ENCODE data around the gene GANAB.
"Not testable (repeated sequence)": the region's sequence is repeated elsewhere in the genome, so short reads cannot be mapped to it uniquely, and the experiment has no call there.

Gene GANAB

DNA sequence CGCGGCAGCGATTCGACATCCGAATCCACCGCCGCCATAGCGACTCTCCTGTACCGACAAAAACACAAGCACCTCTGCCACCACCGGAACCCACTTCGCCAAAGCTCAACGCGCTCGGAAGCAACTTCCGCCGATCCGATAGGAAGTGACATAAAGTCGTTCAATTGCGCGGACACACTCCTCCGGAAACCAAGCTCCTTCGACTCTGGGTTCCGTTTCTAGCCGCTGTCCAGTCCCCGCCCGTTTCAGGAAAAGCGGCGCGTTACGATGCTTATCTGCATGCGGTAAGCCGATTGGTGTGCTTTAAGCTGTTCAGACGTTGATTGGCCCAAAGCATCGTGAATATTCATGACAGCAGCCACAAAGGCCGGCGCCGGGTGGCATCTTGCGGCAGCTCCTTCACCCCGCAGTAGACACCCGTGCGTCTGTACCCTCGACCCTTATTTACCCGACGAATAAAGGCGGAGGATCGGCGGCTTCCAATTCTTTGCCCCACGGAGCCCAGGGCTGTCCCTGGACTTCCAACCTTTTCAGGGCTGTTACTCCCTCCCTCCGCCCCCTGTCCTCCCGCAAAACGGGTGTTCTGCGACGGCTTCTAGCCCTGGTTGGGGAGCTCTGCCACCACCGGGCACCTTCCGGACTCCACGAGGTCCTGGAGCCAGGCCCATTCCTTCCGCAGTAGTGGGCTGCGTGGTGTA, 54.8 kb downstream of the GANAB start, which contains the start of gene TUT1:
TSS of gene TUT1 (minus strand) at position 76 of the 698 bp plus-strand sequence. CDS start at position 38, 38 bp downstream.
- Mint-ChIP-seq H3K4me1 (peaks cover 56% of the 10 kb centered on the region), H3K36me3 (ENCODE audit: low read depth) (peaks cover 53% of the 10 kb centered on the region)

DNA sequence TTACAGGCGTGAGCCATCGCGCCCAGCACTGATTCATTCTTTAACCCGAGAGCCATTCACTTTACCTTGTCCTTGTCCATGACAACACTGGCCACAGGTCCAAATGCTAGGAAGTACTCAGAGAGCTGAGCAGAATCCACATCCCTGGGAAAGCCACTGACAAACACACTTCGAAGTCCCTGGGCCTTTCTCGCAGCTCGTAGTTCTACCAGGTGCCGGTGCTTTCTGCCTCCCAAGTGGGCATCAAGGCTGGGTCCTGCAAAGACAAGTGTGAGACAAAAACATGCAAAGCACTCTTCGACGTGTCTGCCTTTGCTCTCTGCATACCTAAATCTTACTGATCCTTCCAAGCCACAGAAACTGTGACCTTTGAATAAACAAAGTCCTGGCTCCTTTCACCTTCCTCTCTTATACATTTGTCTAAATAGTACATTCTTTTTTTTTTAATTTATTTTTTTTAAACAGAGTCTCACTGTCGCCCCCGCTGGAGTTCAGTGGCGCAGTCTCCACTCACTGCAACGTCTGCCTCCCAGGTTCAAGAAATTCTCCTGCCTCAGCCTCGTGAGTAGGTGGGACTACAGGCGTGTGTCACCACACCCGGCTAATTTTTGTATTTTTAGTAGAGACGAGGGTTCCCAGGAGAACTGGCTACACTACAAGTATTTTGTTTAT, 57.3 kb downstream of the GANAB start:
- ATAC-seq, result no peak
- peak overlapping the region; percentile 96 for H3K4me3 Mint-ChIP-seq
- peak; percentile 29 for DNase-seq

More for the DNA sequence above, 54.8 kb downstream of the GANAB start, which contains the start of gene TUT1:
- ATAC-seq (peak; percentile 93), DNase-seq (peak; percentile 94)
- H3K4me3 Mint-ChIP-seq, result peak within 1 kb of the TSS; percentile 96
- peak within 1 kb of the TSS; percentile 92 for H3K27ac Mint-ChIP-seq
- H3K27me3 Mint-ChIP-seq, result peaks cover 4% of the 10 kb centered on the region
- no peaks in the 10 kb centered on the region for H3K9me3 Mint-ChIP-seq

DNA sequence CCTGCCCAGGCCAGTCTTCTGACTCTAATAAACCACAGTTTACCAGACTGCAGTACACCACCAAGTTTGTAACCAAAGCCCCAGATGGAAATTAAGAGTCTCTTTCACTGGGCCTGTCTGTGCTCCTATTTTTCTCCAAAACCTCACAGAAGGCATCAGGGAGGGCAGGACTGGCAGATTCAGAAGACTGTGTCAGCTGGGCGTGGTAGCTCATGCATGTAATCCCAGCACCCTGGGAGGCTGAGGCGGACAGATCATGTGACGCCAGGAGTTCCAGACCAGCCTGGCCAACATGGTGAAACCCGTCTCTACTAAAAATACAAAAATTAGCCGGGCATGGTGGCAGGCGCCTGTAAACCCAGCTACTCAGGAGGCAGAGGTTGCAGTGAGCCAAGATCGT, 61.1 kb downstream of the GANAB start:
- ATAC-seq, H3K9me3 Mint-ChIP-seq, H3K27me3 Mint-ChIP-seq, H3K4me3 Mint-ChIP-seq, DNase-seq, H3K27ac Mint-ChIP-seq: not testable (repeated sequence)
- H3K4me1 Mint-ChIP-seq, result peaks cover 24% of the 10 kb centered on the region
- peaks cover 28% of the 10 kb centered on the region for H3K36me3 Mint-ChIP-seq (ENCODE audit: low read depth)

More for the DNA sequence above, 57.3 kb downstream of the GANAB start:
- Mint-ChIP-seq H3K9me3 (no peaks in the 10 kb centered on the region), H3K4me1 (peaks cover 59% of the 10 kb centered on the region), H3K27ac (peak overlapping the region; percentile 92), H3K36me3 (ENCODE audit: low read depth) (peaks cover 39% of the 10 kb centered on the region), H3K27me3 (peaks cover 4% of the 10 kb centered on the region)

DNA sequence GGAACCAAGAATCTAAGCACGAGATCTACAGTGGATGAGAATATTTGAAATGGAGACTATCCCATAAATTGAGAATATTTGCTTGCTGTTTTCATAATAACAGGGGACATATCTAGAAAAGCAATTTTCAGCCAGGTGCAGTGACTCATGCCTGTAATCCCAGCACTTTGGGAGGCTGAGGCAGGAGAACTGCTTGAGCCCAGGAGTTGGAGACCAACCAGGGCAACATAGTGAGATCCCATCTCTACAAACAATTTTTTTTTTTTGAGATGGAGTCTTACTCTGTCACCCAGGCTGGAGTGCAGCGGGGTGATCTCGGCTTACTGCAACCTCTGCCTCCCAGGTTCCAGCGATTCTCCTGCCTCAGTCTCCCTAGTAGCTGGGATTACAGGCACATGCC, 64.7 kb downstream of the GANAB start:
- H3K4me1 Mint-ChIP-seq, ATAC-seq, H3K27ac Mint-ChIP-seq, DNase-seq, H3K9me3 Mint-ChIP-seq, H3K27me3 Mint-ChIP-seq, H3K4me3 Mint-ChIP-seq: not testable (repeated sequence)
- peaks cover 20% of the 10 kb centered on the region for H3K36me3 Mint-ChIP-seq (ENCODE audit: low read depth)

DNA sequence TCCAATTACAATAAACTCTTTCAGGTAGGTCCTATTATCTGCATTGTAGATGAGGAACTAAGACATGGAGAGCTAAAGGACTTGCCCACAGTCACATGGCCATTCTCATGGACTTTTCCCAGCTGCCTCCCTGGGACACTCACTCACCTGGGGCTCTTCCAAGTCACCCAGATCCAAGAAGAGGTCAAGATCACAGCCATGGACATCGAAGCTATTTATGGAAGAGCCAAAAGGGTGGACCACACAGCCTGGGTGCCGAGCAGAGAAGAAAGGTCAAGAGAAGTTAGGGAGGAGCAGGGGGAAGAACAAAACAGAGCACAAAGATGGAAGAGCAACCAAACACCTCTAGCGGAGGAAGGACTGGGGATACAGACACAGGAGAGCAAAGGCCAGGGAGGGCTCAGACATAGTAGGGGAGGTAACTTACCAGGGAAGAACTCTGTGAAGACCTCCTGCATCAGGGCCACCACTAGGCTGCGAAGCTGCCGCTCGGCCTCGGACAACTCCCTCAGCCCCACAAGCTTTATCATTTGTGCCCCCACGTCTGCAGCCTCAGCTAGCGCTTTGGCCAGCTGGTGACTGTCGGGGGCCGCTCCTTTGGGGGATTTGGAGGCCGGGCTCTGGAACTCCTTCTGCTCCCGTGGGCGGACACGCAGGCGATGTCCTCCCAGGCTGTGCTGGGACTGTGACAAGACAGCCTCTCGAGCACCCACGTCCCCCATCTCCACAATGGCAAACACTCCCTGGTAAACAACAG, 65.3 kb downstream of the GANAB start:
- DNase-seq (no peak), ATAC-seq (no peak)
- peaks cover 19% of the 10 kb centered on the region for H3K36me3 Mint-ChIP-seq (ENCODE audit: low read depth)
- no peaks in the 10 kb centered on the region for H3K9me3 Mint-ChIP-seq
- H3K4me3 Mint-ChIP-seq, result no peak overlapping the region
- peaks cover 4% of the 10 kb centered on the region for H3K4me1 Mint-ChIP-seq
- peak overlapping the region; percentile 67 for H3K27ac Mint-ChIP-seq
- H3K27me3 Mint-ChIP-seq, result no peaks in the 10 kb centered on the region

DNA sequence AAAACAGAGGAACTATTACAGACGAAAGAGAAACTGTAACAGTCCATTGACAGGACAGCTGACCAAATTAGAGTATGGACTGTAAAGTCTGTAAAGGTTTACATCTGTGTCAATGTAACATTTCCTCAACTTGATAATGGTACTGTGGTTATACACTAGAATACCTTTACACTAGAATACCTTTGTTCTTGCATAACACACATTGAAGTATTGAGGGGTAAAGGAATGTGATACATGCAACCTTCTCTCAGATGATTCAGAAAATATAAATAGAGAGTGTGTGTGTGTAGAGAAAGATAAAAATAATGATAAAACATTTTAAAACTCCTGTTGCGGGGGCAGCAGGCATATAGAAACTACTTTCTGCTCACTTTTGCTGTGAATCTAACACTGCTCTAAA, 67.2 kb downstream of the GANAB start:
- Mint-ChIP-seq H3K4me1 (peaks cover 9% of the 10 kb centered on the region), H3K27ac (no peak overlapping the region), H3K36me3 (ENCODE audit: low read depth) (peaks cover 22% of the 10 kb centered on the region), H3K9me3 (no peaks in the 10 kb centered on the region), H3K27me3 (no peaks in the 10 kb centered on the region), H3K4me3 (no peak overlapping the region)
- DNase-seq, result no peak
- ATAC-seq, result no peak

DNA sequence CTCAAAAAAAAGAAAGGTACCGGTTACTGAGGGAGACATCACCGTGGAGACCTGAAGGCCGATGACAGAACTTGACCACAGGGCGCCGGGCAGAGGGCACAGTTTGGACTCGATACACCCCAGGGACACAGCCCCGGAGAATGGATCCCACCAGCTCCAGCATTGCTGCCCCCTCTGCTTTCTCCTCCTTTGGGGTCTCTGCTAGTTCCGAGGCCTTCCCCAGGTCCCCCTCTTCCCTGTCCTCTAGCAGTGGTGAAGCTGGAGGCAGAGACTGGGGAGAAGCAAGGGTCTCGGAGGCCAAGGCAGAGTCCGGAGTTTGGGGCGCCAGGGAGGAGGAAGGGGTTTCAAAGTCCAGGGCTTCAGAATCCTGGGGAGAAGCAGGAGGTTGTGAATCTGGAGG, 67.9 kb downstream of the GANAB start:
- H3K36me3 Mint-ChIP-seq (ENCODE audit: low read depth), result peaks cover 26% of the 10 kb centered on the region
- no peaks in the 10 kb centered on the region for H3K27me3 Mint-ChIP-seq
- no peaks in the 10 kb centered on the region for H3K9me3 Mint-ChIP-seq
- peaks cover 15% of the 10 kb centered on the region for H3K4me1 Mint-ChIP-seq
- H3K4me3 Mint-ChIP-seq, result no peak overlapping the region
- DNase-seq (no peak), ATAC-seq (no peak)
- no peak overlapping the region for H3K27ac Mint-ChIP-seq

DNA sequence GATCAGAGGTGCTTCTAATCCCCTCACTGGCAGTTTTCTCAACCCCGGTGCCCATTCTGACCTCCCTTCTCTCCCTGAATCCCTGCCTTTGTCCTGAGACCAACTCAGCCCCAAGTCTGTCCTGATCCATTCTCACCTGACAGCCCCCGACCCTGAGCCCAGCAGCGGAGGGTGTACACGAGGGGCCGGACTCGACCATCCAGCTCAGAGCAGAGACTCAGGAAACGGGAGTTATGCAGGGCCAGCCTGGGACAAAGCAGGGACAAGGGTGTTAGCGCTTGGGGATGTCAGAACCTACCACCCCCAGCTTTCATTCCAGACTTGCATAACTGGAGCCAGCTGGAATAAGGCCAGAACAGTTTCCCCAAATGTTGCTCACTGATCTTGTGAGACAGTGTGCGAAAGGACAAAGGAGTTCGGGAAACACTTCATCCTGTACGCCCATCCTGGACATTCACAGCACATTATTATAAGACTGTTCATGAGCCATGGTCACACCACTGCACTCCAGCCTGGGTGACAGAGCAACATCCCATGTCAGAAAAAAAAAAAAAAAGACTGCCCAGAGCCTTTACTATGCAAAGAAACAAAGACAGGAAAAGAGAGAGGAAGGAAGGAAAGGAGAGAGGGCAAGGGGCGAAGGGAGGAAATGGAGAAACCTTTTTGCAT, 69.2 kb downstream of the GANAB start:
- no peak for ATAC-seq
- DNase-seq, result no peak
- Mint-ChIP-seq H3K27ac (no peak overlapping the region), H3K9me3 (no peaks in the 10 kb centered on the region), H3K27me3 (no peaks in the 10 kb centered on the region), H3K36me3 (ENCODE audit: low read depth) (peaks cover 37% of the 10 kb centered on the region), H3K4me1 (peaks cover 28% of the 10 kb centered on the region), H3K4me3 (no peak overlapping the region)

DNA sequence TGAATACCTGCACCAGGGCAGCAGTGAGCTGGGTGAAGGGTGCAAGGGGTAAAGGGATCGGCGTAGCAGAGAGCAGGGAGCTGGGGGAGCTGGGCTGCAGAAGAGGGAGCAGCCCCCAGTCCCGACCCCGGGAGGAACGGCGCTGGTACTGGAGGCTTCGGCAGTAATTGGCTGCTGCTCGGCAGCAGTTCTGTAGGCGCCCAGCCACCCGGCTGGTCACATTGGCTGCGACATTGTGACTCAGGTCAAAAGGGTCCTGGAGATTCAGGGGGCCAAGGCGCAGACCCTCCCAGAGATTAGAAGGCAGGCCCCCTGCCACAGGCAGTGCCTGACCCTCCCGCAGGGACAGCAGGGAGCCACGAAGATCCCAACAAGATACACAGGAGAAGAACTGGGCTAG, 70.6 kb downstream of the GANAB start:
- peak overlapping the region; percentile 99 for H3K4me3 Mint-ChIP-seq

DNA sequence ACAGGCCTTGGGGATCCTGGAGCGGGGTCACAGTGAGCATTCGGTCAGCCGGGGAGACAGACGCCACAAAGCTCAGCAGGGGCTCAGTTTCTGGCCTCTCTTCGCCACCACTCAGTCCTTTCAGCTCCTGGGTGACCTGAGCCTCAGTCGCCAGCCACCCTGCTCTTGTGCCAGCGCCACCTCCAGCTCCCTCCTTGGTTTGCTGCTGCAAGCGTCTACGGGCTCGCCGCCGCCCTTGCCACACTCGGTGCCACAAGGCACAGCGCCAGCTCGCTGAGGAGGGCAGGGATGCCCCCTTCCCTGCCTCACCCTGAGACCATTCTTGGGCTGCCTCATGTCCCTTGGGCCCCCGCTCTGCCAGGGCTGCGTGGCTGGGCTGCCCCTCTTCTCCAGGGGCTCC, 71.3 kb downstream of the GANAB start:
- H3K9me3 Mint-ChIP-seq, result no peaks in the 10 kb centered on the region
- DNase-seq, result no peak
- H3K36me3 Mint-ChIP-seq (ENCODE audit: low read depth), result peaks cover 52% of the 10 kb centered on the region
- H3K27ac Mint-ChIP-seq, result peak overlapping the region; percentile 98
- no peak for ATAC-seq
- peaks cover 47% of the 10 kb centered on the region for H3K4me1 Mint-ChIP-seq
- no peaks in the 10 kb centered on the region for H3K27me3 Mint-ChIP-seq
- H3K4me3 Mint-ChIP-seq, result peak overlapping the region; percentile 99

More for the DNA sequence above, 70.6 kb downstream of the GANAB start:
- Mint-ChIP-seq H3K27me3 (no peaks in the 10 kb centered on the region), H3K4me1 (peaks cover 41% of the 10 kb centered on the region), H3K27ac (peak overlapping the region; percentile 43), H3K36me3 (ENCODE audit: low read depth) (peaks cover 47% of the 10 kb centered on the region), H3K9me3 (no peaks in the 10 kb centered on the region)
- ATAC-seq (no peak), DNase-seq (no peak)

Data from activated naive CD8-positive, alpha-beta T cell treated with anti-CD3 and anti-CD28 coated beads, Interleukin-2, amount 50 U/mL, for 24 hours (primary cell).